Naive thymus-derived CD8-positive, alpha-beta T cell (primary cell): ENCODE measurements around the gene FBXW8. TPM values are rescaled to one million over a fixed set of nuclear protein-coding genes. Genes with fewer than 3 reads are reported as not detected.

ENCODE experiments used
- ATAC-seq, 2 donors: fragments of 150-1000 bp; cut with Tn5 transposase in 1 of 2; sonication (Bioruptor Pico), chemical (Tn5 transposase) in 1 of 2; 1 replicate in 1 of 2; 2 replicates in 1 of 2; pipeline ENCODE4 v1.10.0; 2021; ENCODE audit warnings: mild to moderate bottlenecking in 2 of 2, moderate library complexity in 2 of 2
- POLR2A ChIA-PET: fragments of 350-600 bp; sonication (Branson Sonifier 250); formaldehyde crosslinking; loops from one replicate; lab custom pipeline; 2021; ENCODE audit warnings: antibody characterized with exemption; lab: Charles Lee
- DNase-seq, 10 donors: peaks; one replicate each; pipeline versions ENCODE4 v3.0.0 to v3.0.0-alpha.2; 2020 to 2022
- H3K27ac Mint-ChIP-seq, 10 donors: one replicate each; pipeline ENCODE4 v1.8.0; 2020 to 2022; ENCODE audit warnings: mild to moderate bottlenecking in 10 of 10, mixed read lengths in 10 of 10, moderate library complexity in 4 of 10, inconsistent platforms in 1 of 10
- H3K27me3 Mint-ChIP-seq, 5 donors: one replicate each; pipeline ENCODE4 v1.8.0; 2021 to 2022; ENCODE audit warnings: mixed read lengths in 5 of 5
- H3K36me3 Mint-ChIP-seq, 3 donors: one replicate each; pipeline ENCODE4 v1.8.0; 2020 to 2022; ENCODE audit warnings: mixed read lengths in 3 of 3, mild to moderate bottlenecking in 2 of 3, inconsistent platforms in 1 of 3
- H3K4me1 Mint-ChIP-seq, 4 donors: one replicate each; pipeline ENCODE4 v1.8.0; 2021 to 2022; ENCODE audit warnings: mixed read lengths in 4 of 4
- H3K4me3 Mint-ChIP-seq, 10 donors: one replicate each; pipeline ENCODE4 v1.8.0; 2020 to 2022; ENCODE audit warnings: mild to moderate bottlenecking in 10 of 10, mixed read lengths in 10 of 10, moderate library complexity in 6 of 10, inconsistent platforms in 1 of 10
- H3K9me3 Mint-ChIP-seq, 9 donors: one replicate each; pipeline ENCODE4 v1.8.0; 2020 to 2022; ENCODE audit warnings: mixed read lengths in 9 of 9, mild to moderate bottlenecking in 3 of 9, inconsistent platforms in 1 of 9, moderate library complexity in 1 of 9
- polyA plus RNA-seq, 3 donors: library from polyadenylated mRNA; unstranded; fragments of 300-500 nt; fragmentation: Illumina TruSeq; gene quantifications; one replicate each; pipeline ENCODE4 v1.2.3, GENCODE V29; 2021
- total RNA-seq, 8 experiments: library from RNA in 2 of 8; stranded (reverse) in 2 of 8; gene quantifications; one replicate each; pipeline ENCODE4 v1.2.3 and lab custom pipeline; 2021 to 2026

FBXW8 gene
- total and polyA plus RNA-seq, 5 experiments from 2014 or later = 5.3 to 18.3 (median 9.0) TPM

DNA sequence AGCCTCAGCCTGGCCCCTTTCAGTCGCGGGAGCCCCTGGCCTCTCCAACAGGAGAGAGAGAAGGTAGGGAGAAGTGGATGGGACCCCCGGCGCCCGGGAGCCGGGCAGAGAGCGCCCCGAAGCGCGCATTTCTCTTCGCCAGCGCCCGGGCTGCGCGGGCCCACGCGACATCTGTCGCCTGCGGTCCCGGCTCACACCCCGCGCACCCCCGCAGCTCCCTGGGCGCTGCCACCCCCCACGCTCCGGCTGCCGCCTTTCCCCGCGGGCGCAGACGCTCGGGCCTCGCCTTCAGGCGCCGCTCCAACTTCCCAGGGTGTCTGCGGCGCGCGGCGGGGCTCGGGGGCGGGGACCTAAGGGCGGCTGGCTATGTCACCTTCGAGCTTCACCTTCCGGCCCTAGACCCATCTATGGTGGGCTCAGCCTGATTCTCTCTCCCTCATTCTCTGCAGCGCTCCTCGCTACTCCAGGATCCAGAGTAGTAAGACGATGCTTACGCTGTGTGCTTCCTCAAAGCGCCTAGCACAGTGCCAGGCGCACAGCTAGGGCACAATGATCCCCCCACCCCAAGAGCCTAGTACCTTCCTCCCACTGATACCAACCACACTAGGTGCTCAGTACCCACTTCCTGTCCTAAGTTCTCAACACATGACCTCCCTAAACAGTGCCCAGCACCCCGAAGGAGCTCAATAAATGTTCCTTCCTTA, 31.1 kb upstream of the FBXW8 start:
- DNase-seq = peak in 1 of 10 donors; percentile 13

DNA sequence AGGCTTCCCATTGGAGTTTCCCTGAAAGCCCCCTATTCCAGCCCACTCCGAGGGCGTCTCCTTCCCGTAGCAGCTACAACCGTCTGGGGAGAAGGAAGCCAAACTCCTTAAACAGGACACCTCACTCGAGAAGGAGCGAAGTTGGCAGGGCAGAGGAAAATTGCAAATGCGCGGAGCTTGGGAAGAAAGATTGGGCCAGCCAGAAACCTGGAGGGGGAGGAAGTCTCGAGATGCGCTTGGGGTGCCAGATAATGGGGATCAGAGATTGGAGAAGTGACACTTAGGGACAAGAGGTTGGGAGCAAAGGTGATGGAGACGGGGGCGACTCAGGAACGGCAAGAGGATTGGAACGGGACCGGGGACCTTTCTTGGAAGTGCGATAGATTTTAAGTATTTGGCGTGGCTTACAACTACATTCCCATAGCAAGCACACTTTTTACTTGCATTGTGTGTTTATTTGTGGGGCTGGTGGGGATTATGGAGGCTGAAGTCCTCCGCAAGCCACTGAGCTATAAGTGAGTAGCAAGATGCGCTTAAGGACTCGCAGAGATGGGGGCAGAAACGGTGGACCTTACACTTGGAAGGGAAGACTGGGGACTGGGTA, 30.4 kb upstream of the FBXW8 start:
- DNase-seq (no peak), ATAC-seq (peak in 1 of 2 donors; percentile 6)
- peak overlapping the region in 4 of 10 donors; percentile 10 to 53 (median 36) for H3K27ac Mint-ChIP-seq
- H3K27me3 Mint-ChIP-seq = peaks cover 34 to 89% (median 61%) of the 10 kb centered on the region in 5 donors
- peak overlapping the region; percentile 75 to 99 (median 89) for H3K4me3 Mint-ChIP-seq
- peaks cover 0 to 5% (median 0%) of the 10 kb centered on the region in 3 donors for H3K36me3 Mint-ChIP-seq
- no peaks in the 10 kb centered on the region for H3K9me3 Mint-ChIP-seq
- peaks cover 17 to 41% (median 35%) of the 10 kb centered on the region in 4 donors for H3K4me1 Mint-ChIP-seq
- POLR2A ChIA-PET = interaction anchor here (0.8 kb wide), 1 partner anchor 142 kb away, joined by 3 read pairs; the partner anchor contains the start of genes RNFT2 and SPRING1

More for the DNA sequence above, 31.1 kb upstream of the FBXW8 start:
- H3K4me1 Mint-ChIP-seq = peaks cover 17 to 42% (median 34%) of the 10 kb centered on the region in 4 donors
- ATAC-seq = peak; percentile 47 to 53
- peaks cover 36 to 88% (median 60%) of the 10 kb centered on the region in 5 donors for H3K27me3 Mint-ChIP-seq
- H3K27ac Mint-ChIP-seq = peak overlapping the region in 1 of 10 donors; percentile 20
- peaks cover 0 to 6% (median 2%) of the 10 kb centered on the region in 9 donors for H3K9me3 Mint-ChIP-seq
- peaks cover 0 to 5% (median 0%) of the 10 kb centered on the region in 3 donors for H3K36me3 Mint-ChIP-seq
- peak overlapping the region; percentile 75 to 99 (median 89) for H3K4me3 Mint-ChIP-seq
- POLR2A ChIA-PET = interaction anchor here (0.8 kb wide), 1 partner anchor 141 kb away, joined by 3 read pairs; the partner anchor contains the start of genes RNFT2 and SPRING1

DNA sequence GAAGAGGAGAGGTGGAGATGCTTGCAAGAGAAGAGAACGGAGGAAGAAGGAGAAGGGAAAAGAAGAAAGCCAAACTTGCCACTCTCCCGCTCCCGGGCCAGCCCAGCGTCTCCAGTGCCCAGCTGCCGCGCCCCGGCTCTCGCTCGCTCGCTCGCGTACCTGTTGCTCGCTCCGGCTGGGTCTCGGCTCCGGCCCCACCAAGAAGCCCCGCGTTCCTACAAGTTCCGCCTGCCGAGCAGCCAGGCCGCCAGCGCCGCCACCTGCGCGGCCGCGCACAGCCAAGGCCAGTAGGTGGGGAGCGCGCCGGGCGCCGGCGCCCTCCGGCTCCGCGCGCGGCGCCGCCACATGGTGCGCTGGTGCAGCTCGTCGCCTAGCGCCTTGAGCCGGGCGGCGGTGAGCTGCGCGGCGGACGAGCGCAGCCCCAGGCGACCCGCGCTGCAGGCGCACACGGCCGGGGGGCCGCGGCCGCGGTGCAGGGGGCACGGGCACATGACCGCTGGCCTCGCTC, 29.9 kb upstream of the FBXW8 start:
- peaks cover 0 to 5% (median 0%) of the 10 kb centered on the region in 3 donors for H3K36me3 Mint-ChIP-seq
- no peaks in the 10 kb centered on the region for H3K9me3 Mint-ChIP-seq
- H3K4me3 Mint-ChIP-seq = peak overlapping the region; percentile 75 to 99 (median 89)
- peak overlapping the region in 2 of 10 donors; percentile 10 to 51 for H3K27ac Mint-ChIP-seq
- H3K4me1 Mint-ChIP-seq = peaks cover 17 to 41% (median 36%) of the 10 kb centered on the region in 4 donors
- ATAC-seq (peak; percentile 80 to 86), DNase-seq (peak in 8 of 10 donors; percentile 2 to 30 (median 20))
- POLR2A ChIA-PET = no interaction called here
- H3K27me3 Mint-ChIP-seq = peaks cover 34 to 86% (median 60%) of the 10 kb centered on the region in 5 donors

DNA sequence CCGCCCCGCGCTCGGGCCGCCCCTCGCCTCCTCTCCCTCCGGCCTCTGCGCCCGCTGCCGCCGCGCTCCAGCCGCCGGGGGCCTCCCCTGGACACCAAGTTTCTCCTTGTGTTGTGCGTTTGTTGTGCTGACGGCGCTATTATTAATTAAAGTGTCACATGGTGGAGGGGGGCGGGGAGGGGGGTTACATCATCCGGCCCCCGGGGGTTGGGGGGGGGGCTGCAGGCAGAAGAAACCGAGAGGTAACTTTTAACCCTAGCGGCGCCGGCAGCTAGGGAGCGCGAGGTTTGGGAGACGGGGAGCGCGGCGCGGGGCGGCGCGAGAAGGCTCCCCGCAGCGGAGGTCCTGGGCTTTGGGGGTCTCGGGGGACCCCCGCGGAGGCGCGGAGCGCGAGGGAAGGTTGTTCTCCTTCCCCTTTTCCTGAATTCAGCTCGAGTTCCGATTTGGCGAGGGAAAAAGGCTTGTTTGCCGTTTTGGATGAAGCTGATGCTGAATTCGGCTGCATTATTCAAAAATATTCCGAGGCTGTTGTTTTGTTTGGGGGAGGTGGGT, 29.3 kb upstream of the FBXW8 start, which contains the start of gene HRK:
Gene HRK (minus strand): TSS at position 117 of the 552 bp plus-strand sequence. CDS start 134 bp downstream, outside the sequence.
- Mint-ChIP-seq H3K36me3 (peaks cover 0 to 5% (median 0%) of the 10 kb centered on the region in 3 donors), H3K9me3 (no peaks in the 10 kb centered on the region)
- no peak for ATAC-seq

DNA sequence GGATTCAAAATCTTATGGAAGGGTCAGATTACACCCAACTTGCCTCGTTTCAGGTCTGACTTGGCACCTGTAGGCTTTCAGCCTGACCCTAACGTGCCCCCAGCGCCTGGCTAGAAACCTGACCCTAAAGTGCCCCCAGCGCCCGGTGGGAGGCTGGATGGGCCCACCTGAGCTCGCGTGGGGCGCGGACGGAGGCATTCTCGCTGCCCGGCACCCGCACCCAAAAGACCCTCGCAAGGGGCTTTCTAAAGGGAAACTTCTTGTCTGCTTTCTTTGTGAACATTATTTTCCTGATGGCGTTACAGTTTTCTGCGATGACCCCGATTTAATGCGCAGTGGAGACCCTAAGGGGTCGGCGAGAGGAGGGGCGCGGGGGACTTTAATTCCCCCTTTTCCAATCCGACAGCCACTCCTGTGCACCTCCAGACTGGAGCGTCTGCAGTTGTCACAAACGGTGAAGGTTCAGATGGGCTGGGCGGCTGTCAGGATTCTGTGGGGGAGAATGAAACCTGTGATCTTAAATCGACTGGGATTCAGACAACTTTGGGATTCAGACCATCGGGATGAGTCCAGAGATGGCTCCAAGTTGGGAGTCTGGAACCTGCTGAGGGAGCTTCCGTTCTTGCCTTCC, 28.8 kb upstream of the FBXW8 start:
- peak overlapping the region; percentile 55 to 81 (median 66) for H3K4me3 Mint-ChIP-seq
- POLR2A ChIA-PET = no interaction called here
- H3K27ac Mint-ChIP-seq = no peak overlapping the region
- H3K4me1 Mint-ChIP-seq = peaks cover 17 to 41% (median 37%) of the 10 kb centered on the region in 4 donors
- ATAC-seq (no peak), DNase-seq (no peak)
- no peaks in the 10 kb centered on the region for H3K9me3 Mint-ChIP-seq
- H3K27me3 Mint-ChIP-seq = peaks cover 34 to 75% (median 49%) of the 10 kb centered on the region in 5 donors
- peaks cover 0 to 5% (median 0%) of the 10 kb centered on the region in 3 donors for H3K36me3 Mint-ChIP-seq

More for the DNA sequence above, 29.3 kb upstream of the FBXW8 start, which contains the start of gene HRK:
- peaks cover 34 to 81% (median 55%) of the 10 kb centered on the region in 5 donors for H3K27me3 Mint-ChIP-seq
- no peak for DNase-seq
- H3K4me3 Mint-ChIP-seq = peak within 1 kb of the TSS; percentile 75 to 99 (median 89)
- H3K4me1 Mint-ChIP-seq = peaks cover 17 to 41% (median 36%) of the 10 kb centered on the region in 4 donors
- POLR2A ChIA-PET = no interaction called here
- H3K27ac Mint-ChIP-seq = peak within 1 kb of the TSS in 3 of 10 donors; percentile 10 to 53 (median 51)

DNA sequence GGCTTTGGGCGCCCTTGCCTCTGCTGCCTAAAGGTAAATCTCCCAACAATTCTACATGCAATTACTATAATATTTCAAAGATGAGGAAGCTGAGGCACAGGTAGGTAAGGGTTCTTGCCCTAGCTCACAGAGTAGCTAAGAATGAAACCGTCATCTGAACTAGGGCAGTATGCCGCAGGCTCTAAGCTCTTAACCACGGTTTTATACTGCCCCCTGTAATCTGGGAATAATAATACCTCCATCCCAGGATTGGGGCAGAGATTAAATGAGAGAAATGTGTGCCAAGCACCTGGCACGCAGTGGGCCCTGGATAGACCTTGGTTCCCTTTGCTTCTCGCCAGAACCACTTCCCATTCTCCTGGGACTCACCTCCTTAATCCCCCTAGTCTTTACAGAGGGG, 28.0 kb upstream of the FBXW8 start:
- peak overlapping the region in 1 of 10 donors; percentile 24 for H3K27ac Mint-ChIP-seq
- H3K4me1 Mint-ChIP-seq = peaks cover 17 to 41% (median 37%) of the 10 kb centered on the region in 4 donors
- ATAC-seq = no peak
- no peak for DNase-seq
- peak overlapping the region in 8 of 10 donors; percentile 14 to 74 (median 60) for H3K4me3 Mint-ChIP-seq
- no peaks in the 10 kb centered on the region for H3K9me3 Mint-ChIP-seq
- POLR2A ChIA-PET = interaction anchor here (0.6 kb wide), 1 partner anchor 16 kb away, joined by 7 read pairs; no protein-coding TSS in a partner anchor
- peaks cover 0 to 5% (median 0%) of the 10 kb centered on the region in 3 donors for H3K36me3 Mint-ChIP-seq
- peaks cover 31 to 67% (median 47%) of the 10 kb centered on the region in 5 donors for H3K27me3 Mint-ChIP-seq

DNA sequence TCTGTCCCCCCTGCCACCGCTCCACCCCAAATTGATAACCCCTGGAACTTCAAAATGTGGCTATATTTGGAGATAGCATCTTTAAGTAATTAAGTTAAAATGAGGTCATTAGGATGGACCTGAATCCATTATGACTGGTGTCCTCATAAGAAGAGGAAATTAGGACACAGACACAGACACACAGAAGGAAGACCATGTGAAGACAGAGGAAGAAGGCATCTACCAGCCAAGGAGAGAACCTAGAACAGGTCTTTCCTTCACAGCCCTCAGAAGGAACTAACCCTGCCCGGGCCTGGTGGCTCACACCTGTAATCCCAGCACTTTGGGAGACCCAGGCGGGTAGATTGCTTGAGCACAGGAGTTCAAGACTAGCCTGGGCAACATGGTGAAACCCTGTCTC, 25.9 kb upstream of the FBXW8 start:
- Mint-ChIP-seq H3K4me1 (peaks cover 8 to 26% (median 22%) of the 10 kb centered on the region in 4 donors), H3K27ac (no peak overlapping the region), H3K27me3 (peaks cover 20 to 46% (median 33%) of the 10 kb centered on the region in 5 donors), H3K4me3 (no peak overlapping the region), H3K9me3 (no peaks in the 10 kb centered on the region), H3K36me3 (peaks cover 0 to 1% (median 0%) of the 10 kb centered on the region in 3 donors)
- ATAC-seq = no peak
- no peak for DNase-seq
- POLR2A ChIA-PET = interaction anchor here (0.6 kb wide), 1 partner anchor 30 kb away, joined by 6 read pairs; no protein-coding TSS in a partner anchor

DNA sequence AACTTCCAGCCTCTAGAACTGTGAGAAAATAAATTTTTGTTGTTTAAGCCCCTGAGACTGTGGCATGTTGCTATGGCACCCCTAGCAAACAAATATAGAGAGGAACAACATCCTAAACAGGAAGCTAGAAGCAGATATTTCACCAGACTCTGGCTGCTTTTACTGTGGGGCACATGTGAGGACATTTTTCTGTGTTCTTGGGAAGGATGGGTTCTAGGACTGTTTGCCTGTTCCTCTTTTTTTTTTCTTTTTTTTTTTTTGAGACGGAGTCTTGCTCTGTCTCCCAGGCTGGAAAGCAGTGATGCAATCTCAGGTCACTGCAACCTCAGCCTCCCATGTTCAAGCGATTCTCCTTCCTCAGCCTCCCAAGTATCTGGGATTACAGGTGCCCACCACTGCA, 25.3 kb upstream of the FBXW8 start:
- Mint-ChIP-seq H3K4me3 (no peak overlapping the region), H3K27ac (no peak overlapping the region), H3K9me3 (no peaks in the 10 kb centered on the region), H3K27me3 (peaks cover 14 to 40% (median 27%) of the 10 kb centered on the region in 5 donors), H3K36me3 (no peaks in the 10 kb centered on the region), H3K4me1 (peaks cover 2 to 20% (median 16%) of the 10 kb centered on the region in 4 donors)
- DNase-seq (peak in 2 of 10 donors; percentile 3 to 8), ATAC-seq (peak in 1 of 2 donors; percentile 33)
- POLR2A ChIA-PET = interaction anchor here (0.6 to 0.7 kb wide), 2 partner anchors 30 to 303 kb away, joined by 3 to 6 read pairs; no protein-coding TSS in a partner anchor

DNA sequence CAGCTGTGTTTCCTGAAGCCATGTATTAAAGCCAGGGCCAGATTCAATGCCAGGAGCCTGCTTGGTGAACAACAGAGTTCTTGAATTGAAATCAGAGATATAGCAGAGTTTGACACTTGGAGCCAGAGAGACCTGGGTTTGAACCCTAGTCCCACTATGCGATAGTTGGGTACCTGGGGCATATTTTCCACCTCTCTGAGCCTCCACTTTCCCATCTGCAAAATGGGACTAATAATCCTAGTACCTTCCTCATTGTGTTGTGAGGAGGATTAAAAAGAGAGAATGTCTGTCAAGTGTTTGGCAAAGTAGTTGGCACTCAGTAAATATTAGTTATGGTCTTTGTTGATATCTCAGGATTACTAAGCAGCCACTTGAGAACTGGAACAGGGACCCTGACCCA, 23.5 kb upstream of the FBXW8 start:
- no peak for DNase-seq
- no peak for ATAC-seq
- Mint-ChIP-seq H3K4me1 (peaks cover 0 to 10% (median 6%) of the 10 kb centered on the region in 4 donors), H3K9me3 (no peaks in the 10 kb centered on the region), H3K36me3 (peaks cover 0 to 2% (median 0%) of the 10 kb centered on the region in 3 donors), H3K4me3 (no peak overlapping the region), H3K27ac (no peak overlapping the region), H3K27me3 (peaks cover 9 to 28% (median 18%) of the 10 kb centered on the region in 5 donors)
- POLR2A ChIA-PET = no interaction called here

DNA sequence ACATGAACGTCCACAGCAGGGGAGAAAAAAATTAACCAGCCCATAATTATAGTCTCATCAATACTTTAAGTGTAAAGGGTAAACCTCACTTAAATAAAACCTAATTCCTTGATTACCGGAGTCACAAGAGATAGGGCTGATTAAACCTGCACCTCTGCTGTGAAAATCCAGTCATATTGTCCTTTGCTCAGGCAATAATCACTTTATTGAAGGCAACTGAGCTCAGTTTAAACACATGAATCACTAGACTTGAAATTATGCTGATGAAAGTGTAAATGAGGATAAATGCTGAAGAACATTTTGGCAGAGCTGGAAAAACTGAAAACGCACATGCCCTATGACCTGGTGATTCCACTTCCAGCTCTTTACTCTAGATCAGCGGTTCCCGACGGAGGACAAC, 22.9 kb upstream of the FBXW8 start:
- POLR2A ChIA-PET = no interaction called here
- H3K9me3 Mint-ChIP-seq = no peaks in the 10 kb centered on the region
- no peak overlapping the region for H3K27ac Mint-ChIP-seq
- peaks cover 4 to 21% (median 13%) of the 10 kb centered on the region in 5 donors for H3K27me3 Mint-ChIP-seq
- H3K4me3 Mint-ChIP-seq = no peak overlapping the region
- ATAC-seq = no peak
- peaks cover 0 to 2% (median 0%) of the 10 kb centered on the region in 3 donors for H3K36me3 Mint-ChIP-seq
- no peak for DNase-seq
- H3K4me1 Mint-ChIP-seq = peaks cover 0 to 5% (median under 1%) of the 10 kb centered on the region in 4 donors

DNA sequence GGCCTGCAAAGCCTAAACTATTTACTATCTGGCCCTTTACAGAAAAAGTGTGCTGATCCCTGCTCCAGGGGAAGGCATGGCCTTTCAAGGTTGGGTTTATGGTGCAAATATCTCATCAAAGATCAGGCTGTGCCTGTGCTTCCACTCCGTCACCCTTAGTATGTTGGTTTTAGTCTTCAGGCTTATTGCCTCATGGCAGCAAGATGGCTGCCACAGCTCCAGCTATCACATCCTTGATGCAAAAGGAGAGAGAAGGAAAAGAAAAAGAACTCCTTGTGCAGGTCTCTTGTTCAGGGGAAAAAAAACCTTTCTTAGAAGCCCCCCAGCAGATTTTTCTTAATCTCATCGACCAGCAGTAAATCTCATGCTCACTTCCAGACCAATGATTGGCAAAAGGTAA, 20.4 kb upstream of the FBXW8 start:
- POLR2A ChIA-PET = no interaction called here
- Mint-ChIP-seq H3K4me3 (no peak overlapping the region), H3K9me3 (no peaks in the 10 kb centered on the region), H3K27me3 (peaks cover 0 to 8% (median 4%) of the 10 kb centered on the region in 5 donors), H3K27ac (no peak overlapping the region), H3K4me1 (peaks cover 0 to 4% (median 0%) of the 10 kb centered on the region in 4 donors), H3K36me3 (peaks cover 0 to 2% (median 0%) of the 10 kb centered on the region in 3 donors)
- ATAC-seq (no peak), DNase-seq (no peak)
